Activated CD4-positive, alpha-beta T cell treated with anti-CD3 and anti-CD28 coated beads, Interleukin-2, Interleukin-6, amounts not matched to agents 100 ng/mL and 50 ng/mL, durations not matched to agents 16 hours and 8 hours (primary cell): ENCODE measurements around the gene ESRRG.

Experiments
- DNase-seq: peaks from one replicate; pipeline ENCODE4 v3.0.0-alpha.2; 2020

Gene ESRRG

GRCh38 chr1:216499581-216500272 is 223.5 kb downstream of the ESRRG start:
- no peak for DNase-seq

- DNase-seq = no peak
Measured at GRCh38 chr1:216498277-216498676, 225.0 kb downstream of the ESRRG start.

- no peak for DNase-seq
Measured at GRCh38 chr1:216485042-216485441, 238.2 kb downstream of the ESRRG start.

GRCh38 chr1:216483672-216484401 is 239.4 kb downstream of the ESRRG start:
- DNase-seq = no peak

- DNase-seq = no peak
Measured at GRCh38 chr1:216482620-216483019, 240.6 kb downstream of the ESRRG start.

GRCh38 chr1:216478238-216478637 is 245.0 kb downstream of the ESRRG start:
- no peak for DNase-seq

GRCh38 chr1:216476341-216476740 is 246.9 kb downstream of the ESRRG start:
- no peak for DNase-seq

- no peak for DNase-seq
Measured at GRCh38 chr1:216475659-216476276, 247.5 kb downstream of the ESRRG start.

- DNase-seq = no peak
Measured at GRCh38 chr1:216466162-216466801, 256.9 kb downstream of the ESRRG start.

- no peak for DNase-seq
Measured at GRCh38 chr1:216464489-216464888, 258.7 kb downstream of the ESRRG start.

GRCh38 chr1:216462066-216462775 is 261.0 kb downstream of the ESRRG start:
- DNase-seq = no peak

- DNase-seq = no peak
Measured at GRCh38 chr1:216461466-216461865, 261.8 kb downstream of the ESRRG start.

GRCh38 chr1:216459651-216460207 is 263.5 kb downstream of the ESRRG start:
- no peak for DNase-seq

GRCh38 chr1:216458812-216459211 is 264.4 kb downstream of the ESRRG start:
- DNase-seq = no peak

GRCh38 chr1:216457356-216457755 is 265.9 kb downstream of the ESRRG start:
- no peak for DNase-seq

- DNase-seq = no peak
Measured at GRCh38 chr1:216456682-216457081, 266.5 kb downstream of the ESRRG start.

GRCh38 chr1:216453777-216454176 is 269.5 kb downstream of the ESRRG start:
- DNase-seq = no peak
